Vagina (tissue), 2 donors: ENCODE measurements around the gene PARN.
"Not testable (repeated sequence)": the region's sequence is repeated elsewhere in the genome, so short reads cannot be mapped to it uniquely, and the experiment has no call there.

ENCODE experiments used
- POLR2A ChIP-seq, 2 donors: fragments of 450-650 bp; IDR thresholded peaks; one replicate each; pipeline ENCODE4 v1.6.1; 2017; ENCODE audit warnings: antibody characterized with exemption in 2 of 2, mild to moderate bottlenecking in 2 of 2, moderate library complexity in 2 of 2
- POLR2AphosphoS5 ChIP-seq, 2 donors: sonication (generic); formaldehyde crosslinking; IDR thresholded peaks; one replicate each; pipeline ENCODE4 v1.9.0; 2017; ENCODE audit warnings: antibody characterized with exemption in 2 of 2, mild to moderate bottlenecking in 2 of 2, low read depth in 1 of 2; ENCODE audit not compliant: insufficient read depth in 1 of 2
- TF ChIP-seq, protein P1 (sequence below), 3 experiments: fragments of 450-650 bp in 2 of 3; fragments of 200-600 bp in 1 of 3; sonication (generic) in 1 of 3; IDR thresholded peaks; one replicate each; pipeline ENCODE4 v1.5.1; 2017 to 2019; ENCODE audit warnings: antibody characterized with exemption in 3 of 3, mild to moderate bottlenecking in 2 of 3, moderate library complexity in 2 of 3

DNA sequence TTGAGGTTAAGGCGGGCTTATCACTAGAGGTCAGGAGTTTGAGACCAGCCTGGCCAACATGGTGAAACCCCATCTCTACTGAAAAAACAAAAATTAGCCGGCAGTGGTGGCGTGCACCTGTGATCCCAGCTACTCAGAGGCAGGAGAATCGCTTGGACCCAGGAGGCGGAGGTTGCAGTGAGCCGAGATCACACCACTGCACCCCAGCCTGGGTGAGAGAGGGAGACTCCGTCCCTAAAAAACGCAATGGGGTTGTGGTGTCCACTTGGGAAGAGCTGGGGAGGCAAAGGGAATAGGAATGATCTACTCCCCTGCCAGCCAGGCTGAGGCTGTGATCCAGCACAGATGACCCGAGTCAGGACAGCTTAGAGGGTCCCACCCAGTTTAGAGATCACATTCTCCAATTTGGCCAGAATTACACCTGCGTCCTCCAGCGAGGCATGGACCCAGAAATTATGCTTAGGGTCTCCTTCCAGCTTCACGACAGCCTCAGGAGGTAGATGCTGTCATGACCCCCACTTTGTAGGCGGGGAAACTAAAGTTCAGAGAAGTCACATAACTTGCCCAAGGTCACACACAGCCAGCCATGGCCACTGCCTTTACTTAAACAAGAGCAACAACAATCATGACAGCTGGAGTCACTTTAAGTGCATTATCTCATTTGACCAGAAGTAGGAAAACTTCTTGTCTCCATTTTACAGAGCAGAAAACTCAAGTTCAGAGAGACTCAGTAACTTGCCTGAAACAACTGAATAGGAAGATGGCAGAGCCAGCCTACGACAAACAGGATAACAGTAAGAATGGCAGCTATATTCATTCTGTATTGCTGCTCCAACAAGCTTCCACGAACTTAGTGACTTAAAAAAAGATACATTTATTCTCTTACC lies 227.7 kb downstream of the PARN start:
- not testable (repeated sequence) for TF ChIP-seq POLR2A (IDR thresholded peaks at IDR 0.05); POLR2AphosphoS5 (IDR thresholded peaks at IDR 0.05; ENCODE audit: insufficient read depth in 1 of 2, low read depth in 1 of 2)
- TF ChIP-seq, protein P1, sequence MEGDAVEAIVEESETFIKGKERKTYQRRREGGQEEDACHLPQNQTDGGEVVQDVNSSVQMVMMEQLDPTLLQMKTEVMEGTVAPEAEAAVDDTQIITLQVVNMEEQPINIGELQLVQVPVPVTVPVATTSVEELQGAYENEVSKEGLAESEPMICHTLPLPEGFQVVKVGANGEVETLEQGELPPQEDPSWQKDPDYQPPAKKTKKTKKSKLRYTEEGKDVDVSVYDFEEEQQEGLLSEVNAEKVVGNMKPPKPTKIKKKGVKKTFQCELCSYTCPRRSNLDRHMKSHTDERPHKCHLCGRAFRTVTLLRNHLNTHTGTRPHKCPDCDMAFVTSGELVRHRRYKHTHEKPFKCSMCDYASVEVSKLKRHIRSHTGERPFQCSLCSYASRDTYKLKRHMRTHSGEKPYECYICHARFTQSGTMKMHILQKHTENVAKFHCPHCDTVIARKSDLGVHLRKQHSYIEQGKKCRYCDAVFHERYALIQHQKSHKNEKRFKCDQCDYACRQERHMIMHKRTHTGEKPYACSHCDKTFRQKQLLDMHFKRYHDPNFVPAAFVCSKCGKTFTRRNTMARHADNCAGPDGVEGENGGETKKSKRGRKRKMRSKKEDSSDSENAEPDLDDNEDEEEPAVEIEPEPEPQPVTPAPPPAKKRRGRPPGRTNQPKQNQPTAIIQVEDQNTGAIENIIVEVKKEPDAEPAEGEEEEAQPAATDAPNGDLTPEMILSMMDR (IDR thresholded peaks at IDR 0.05) = not testable (repeated sequence)
